SK-N-MC (cell line): ENCODE data around the gene PTGES3L.
"Not testable (repeated sequence)": the region's sequence is repeated elsewhere in the genome, so short reads cannot be mapped to it uniquely, and the experiment has no call there.

Experiments used
- EZH2 ChIP-seq: fragments of 200-600 bp; sonication (generic); IDR thresholded peaks from one replicate; pipeline ENCODE4 v1.6.1; 2017; ENCODE audit warnings: antibody characterized with exemption
- FOXP2 ChIP-seq: optimal IDR thresholded peaks from 2 replicates; pipeline ENCODE3; 2011; ENCODE audit warnings: mild to moderate bottlenecking, moderate library complexity; ENCODE audit not compliant: insufficient read depth; ENCODE audit errors: extremely low read length, control extremely low read depth
- POLR2AphosphoS5 ChIP-seq: IDR thresholded peaks from 2 replicates; pipeline ENCODE4 v1.6.1; 2012; ENCODE audit warnings: mild to moderate bottlenecking, low read depth, low read length, borderline replicate concordance

DNA sequence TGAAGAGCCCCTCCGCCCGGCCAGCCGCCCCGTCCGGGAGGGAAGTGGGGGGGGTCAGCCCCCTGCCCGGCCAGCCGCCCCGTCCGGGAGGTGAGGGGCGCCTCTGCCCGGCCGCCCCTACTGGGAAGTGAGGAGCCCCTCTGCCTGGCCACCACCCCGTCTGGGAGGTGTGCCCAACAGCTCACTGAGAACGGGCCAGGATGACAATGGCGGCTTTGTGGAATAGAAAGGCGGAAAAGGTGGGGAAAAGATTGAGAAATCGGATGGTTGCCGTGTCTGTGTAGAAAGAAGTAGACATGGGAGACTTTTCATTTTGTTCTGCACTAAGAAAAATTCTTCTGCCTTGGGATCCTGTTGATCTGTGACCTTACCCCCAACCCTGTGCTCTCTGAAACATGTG lies 6.6 kb downstream of the PTGES3L start:
- not testable (repeated sequence) for TF ChIP-seq POLR2AphosphoS5, EZH2, FOXP2
